PC-3 (cell line): ENCODE measurements around the gene PSMB2.

Experiments
- EZH2 ChIP-seq: fragments of 300-600 bp; sonication (generic); IDR thresholded peaks from one replicate; pipeline ENCODE4 v1.6.1; 2017; ENCODE audit warnings: antibody characterized with exemption, mild to moderate bottlenecking, low read length; ENCODE audit not compliant: unreplicated experiment
- TF ChIP-seq, protein P1 (sequence below): fragments of 300-600 bp; sonication (generic); conservative IDR thresholded peaks from 2 replicates; pipeline ENCODE4 v1.5.1; 2017; ENCODE audit warnings: antibody characterized with exemption, low read depth, mild to moderate bottlenecking, low read length

GRCh38 chr1:35637401-35637809 is 3.9 kb downstream of the PSMB2 start:
- TF ChIP-seq, protein P1, sequence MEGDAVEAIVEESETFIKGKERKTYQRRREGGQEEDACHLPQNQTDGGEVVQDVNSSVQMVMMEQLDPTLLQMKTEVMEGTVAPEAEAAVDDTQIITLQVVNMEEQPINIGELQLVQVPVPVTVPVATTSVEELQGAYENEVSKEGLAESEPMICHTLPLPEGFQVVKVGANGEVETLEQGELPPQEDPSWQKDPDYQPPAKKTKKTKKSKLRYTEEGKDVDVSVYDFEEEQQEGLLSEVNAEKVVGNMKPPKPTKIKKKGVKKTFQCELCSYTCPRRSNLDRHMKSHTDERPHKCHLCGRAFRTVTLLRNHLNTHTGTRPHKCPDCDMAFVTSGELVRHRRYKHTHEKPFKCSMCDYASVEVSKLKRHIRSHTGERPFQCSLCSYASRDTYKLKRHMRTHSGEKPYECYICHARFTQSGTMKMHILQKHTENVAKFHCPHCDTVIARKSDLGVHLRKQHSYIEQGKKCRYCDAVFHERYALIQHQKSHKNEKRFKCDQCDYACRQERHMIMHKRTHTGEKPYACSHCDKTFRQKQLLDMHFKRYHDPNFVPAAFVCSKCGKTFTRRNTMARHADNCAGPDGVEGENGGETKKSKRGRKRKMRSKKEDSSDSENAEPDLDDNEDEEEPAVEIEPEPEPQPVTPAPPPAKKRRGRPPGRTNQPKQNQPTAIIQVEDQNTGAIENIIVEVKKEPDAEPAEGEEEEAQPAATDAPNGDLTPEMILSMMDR, result no peak
- TF ChIP-seq EZH2, result no peak
